Heart left ventricle (tissue), 16 donors: Measurements from ENCODE around the gene OTUD6A. TPM values are rescaled to one million over a fixed set of nuclear protein-coding genes. Genes with fewer than 3 reads are reported as not detected.

Experiments
- ATAC-seq, 4 donors: fragments of 200-7000 bp; cut with Tn5 transposase; one replicate each; pipeline ENCODE4 v1.9.1; 2020 to 2022; ENCODE audit warnings: moderate library complexity in 4 of 4, mild to moderate bottlenecking in 3 of 4, moderate number of reproducible peaks in 1 of 4
- DNase-seq, 5 donors: peaks; one replicate each; pipeline ENCODE4 v3.0.0-alpha.2; 2020
- H3K27ac ChIP-seq, 12 donors: fragments of 200-600 bp; sonication (generic) in 4 of 12; one replicate each; pipeline versions ENCODE4 v1.5.0 to v1.8.0; 2016 to 2022; ENCODE audit warnings: mild to moderate bottlenecking in 2 of 12
- H3K27me3 ChIP-seq, 9 donors: fragments of 200-600 bp; sonication (generic) in 2 of 9; one replicate each; pipeline versions ENCODE4 v1.5.1 to v1.8.0; 2016 to 2022; ENCODE audit warnings: mild to moderate bottlenecking in 3 of 9
- H3K36me3 ChIP-seq, 9 donors: fragments of 200-600 bp; sonication (generic) in 2 of 9; one replicate each; pipeline versions ENCODE4 v1.5.0 to v1.8.0; 2018 to 2022; ENCODE audit warnings: mild to moderate bottlenecking in 2 of 9
- H3K4me1 ChIP-seq, 12 donors: fragments of 200-600 bp; sonication (generic) in 4 of 12; one replicate each; pipeline versions ENCODE4 v1.5.0 to v1.8.0; 2016 to 2022; ENCODE audit warnings: mild to moderate bottlenecking in 3 of 12
- H3K4me3 ChIP-seq, 12 donors: fragments of 200-600 bp; sonication (generic) in 4 of 12; one replicate each; pipeline versions ENCODE4 v1.5.0 to v1.8.0; 2017 to 2022; ENCODE audit warnings: mild to moderate bottlenecking in 9 of 12, moderate library complexity in 4 of 12
- H3K9me3 ChIP-seq, 12 donors: fragments of 200-600 bp; sonication (generic) in 4 of 12; one replicate each; pipeline versions ENCODE4 v1.5.0 to v1.8.0; 2016 to 2022; ENCODE audit warnings: mild to moderate bottlenecking in 1 of 12
- CTCF ChIP-seq, 12 donors: fragments of 200-600 bp; sonication (generic) in 4 of 12; IDR thresholded peaks; one replicate each; pipeline versions ENCODE4 v1.5.0 to v1.8.0; 2018 to 2022; ENCODE audit warnings: antibody characterized with exemption in 12 of 12, mild to moderate bottlenecking in 5 of 12
- POLR2A ChIP-seq, 2 donors: fragments of 450-650 bp; IDR thresholded peaks; one replicate each; pipeline ENCODE4 v1.6.1; 2017; ENCODE audit warnings: antibody characterized with exemption in 2 of 2, mild to moderate bottlenecking in 2 of 2, moderate library complexity in 2 of 2
- WGBS, 4 donors: extraction: QIAGEN DNeasy Blood & Tissue Kit in 2 of 4; methylation state at CpG; one replicate each; pipeline versions ENCODE4 v1.1.5 to v1.1.7; 2013 to 2018; 5-methylcytosine and 5-hydroxymethylcytosine counted together
- intact Hi-C, 10 donors: fragments of 100-400 bp; cut with DNase I; formaldehyde crosslinking; loops; one replicate each; pipeline versions ENCODE4 v1.11.1 to v1.14.2; 2022
- polyA plus RNA-seq, 2 donors: library from polyadenylated mRNA; stranded (reverse); fragments of 200-250 nt; gene quantifications; one replicate each; pipeline ENCODE4 v1.2.3, GENCODE V29; 2013
- total RNA-seq, 9 donors: library from RNA; depleted of rRNA in 2 of 9; stranded (reverse); fragments of >200 nt in 2 of 9; fragmentation: NEBNext Ultra II Directional in 3 of 9; extraction: Animal tissue kit (Norgen Biotek cat#: 25700) in 3 of 9; gene quantifications; one replicate each; pipeline versions ENCODE4 v1.1.0 to v1.2.4, GENCODE V29; 2016 to 2023
- donor health status: ischemic (EF 13 %, LVEDD 7.1; RV severe dilation, severe dysfunction).
- donor health status: healthy with polysubstance abuse.
- donor health status: DM: no; HTN: yes; CAD: no.
- donor health status: DM: no; HTN: no; CAD: no.
- donor health status: ischemic (EF 25% LVEDD 6.9; RV normal size, moderate dysfunction).
- donor health status: ischemic (EF 25% LVEDD 5.7; RV mildly dilated, moderate dysfunction).
- donor health status: healthy.
- donor health status: DM: yes; HTN: yes; CAD: no.
- donor health status: ischemic (EF 35%, LVEDD 5.7; RV mildly dilated, moderate dysfunction).
- donor health status: nonischemic (EF 11% LVEDD 7.7; RV severe dilation, severe dysfunction).
- donor health status: DM: yes; HTN: yes; CAD: no.
- donor health status: PGD.
- donor health status: ischemic (EF 29% LVEDD 5.4; RV normal size, mild dysfunction).
- donor health status: nonischemic (EF 23%, LVEDD 6.1; RV moderate dilation, normal function).

The OTUD6A gene
- total and polyA plus RNA-seq, 11 donors = not detected

GRCh38 chrX:70022616-70023015 lies 39.6 kb upstream of the OTUD6A start:
- DNase-seq = no peak
- H3K27me3 ChIP-seq = peaks cover 0 to 7% (median 0%) of the 10 kb centered on the region in 9 donors
- peaks cover 0 to 22% (median 1%) of the 10 kb centered on the region in 12 donors for H3K4me1 ChIP-seq
- WGBS, 4 donors = 83 to 96% (median 95%) methylated on average over 4 of the region's 4 CpGs
- no peak overlapping the region for H3K4me3 ChIP-seq
- ATAC-seq = no peak
- H3K9me3 ChIP-seq = peaks cover 0 to 9% (median 0%) of the 10 kb centered on the region in 12 donors
- TF ChIP-seq CTCF (IDR thresholded peaks at IDR 0.05) (no peak), POLR2A (IDR thresholded peaks at IDR 0.05) (no peak)
- no peak overlapping the region for H3K27ac ChIP-seq
- no peaks in the 10 kb centered on the region for H3K36me3 ChIP-seq
- intact Hi-C loops = loop anchor here in 1 of 10 donors (10.0 kb wide), 1 partner anchor 408 kb away; the partner anchor contains the start of gene EDA

- peak in 2 of 4 donors; percentile 17 to 20 for ATAC-seq
- intact Hi-C loops = loop anchor here in 2 of 10 donors (5.0 to 10.0 kb wide), 2 partner anchors 408 to 411 kb away; partner anchors contain the start of gene EDA (in 2 of the 2)
- DNase-seq = no peak
- Histone ChIP-seq H3K9me3 (no peaks in the 10 kb centered on the region), H3K36me3 (no peaks in the 10 kb centered on the region), H3K27ac (peak overlapping the region in 1 of 12 donors; percentile 9), H3K27me3 (peaks cover 0 to 21% (median 0%) of the 10 kb centered on the region in 9 donors), H3K4me1 (peaks cover 0 to 27% (median 1%) of the 10 kb centered on the region in 12 donors), H3K4me3 (no peak overlapping the region)
- 30 to 62% (median 32%) methylated on average over 1 of the region's 1 CpG for WGBS, 4 donors
- no peak for TF ChIP-seq POLR2A (IDR thresholded peaks at IDR 0.05)
- TF ChIP-seq CTCF (IDR thresholded peaks at IDR 0.05) = no peak
These were observed 36.8 kb upstream of the OTUD6A start for GRCh38 chrX:70025464-70025863.

GRCh38 chrX:70026112-70026850 lies 36.0 kb upstream of the OTUD6A start:
- no peaks in the 10 kb centered on the region for H3K36me3 ChIP-seq
- ATAC-seq (no peak), DNase-seq (no peak)
- H3K9me3 ChIP-seq = no peaks in the 10 kb centered on the region
- peaks cover 0 to 26% (median 0%) of the 10 kb centered on the region in 9 donors for H3K27me3 ChIP-seq
- H3K4me1 ChIP-seq = peaks cover 0 to 27% (median 1%) of the 10 kb centered on the region in 12 donors
- no peak overlapping the region for H3K4me3 ChIP-seq
- TF ChIP-seq CTCF (IDR thresholded peaks at IDR 0.05) (no peak), POLR2A (IDR thresholded peaks at IDR 0.05) (no peak)
- peak overlapping the region in 1 of 12 donors; percentile 9 for H3K27ac ChIP-seq
- intact Hi-C loops = loop anchor here in 2 of 10 donors (5.0 to 10.0 kb wide), 2 partner anchors 409 to 411 kb away; partner anchors contain the start of gene EDA (in 2 of the 2)
- 22 to 37% (median 31%) methylated on average over 1 of the region's 1 CpG for whole genome bisulfite sequencing, 4 donors

- no peak for DNase-seq
These were observed 35.4 kb upstream of the OTUD6A start for GRCh38 chrX:70026851-70027200.

More at GRCh38 chrX:70026851-70027200, 35.4 kb upstream of the OTUD6A start:
- intact Hi-C loops = loop anchor here in 2 of 10 donors (5.0 to 10.0 kb wide), 2 partner anchors 410 to 412 kb away; partner anchors contain the start of gene EDA (in 2 of the 2)
- Histone ChIP-seq H3K27me3 (peaks cover 0 to 26% (median 0%) of the 10 kb centered on the region in 9 donors), H3K9me3 (no peaks in the 10 kb centered on the region), H3K36me3 (no peaks in the 10 kb centered on the region), H3K27ac (no peak overlapping the region), H3K4me3 (no peak overlapping the region), H3K4me1 (peaks cover 0 to 27% (median 1%) of the 10 kb centered on the region in 12 donors)
- ATAC-seq = no peak
- TF ChIP-seq CTCF (IDR thresholded peaks at IDR 0.05) (no peak), POLR2A (IDR thresholded peaks at IDR 0.05) (no peak)
- WGBS, 4 donors = 48 to 63% (median 50%) methylated on average over 4 of the region's 4 CpGs
